SU-DHL-6 (cell line): ENCODE results near the gene SRGN.

Experiments used
- H2AFZ ChIP-seq: fragments of 200-600 bp; sonication (generic); 2 replicates; pipeline ENCODE4 v1.6.1; 2014; ENCODE audit warnings: low read depth, mild to moderate bottlenecking, moderate library complexity, mixed read lengths, antibody characterized with exemption, low read length; ENCODE audit not compliant: severe bottlenecking
- H3F3A ChIP-seq: fragments of 200-600 bp; shearing (Covaris generic); 2 replicates; pipeline ENCODE4 v1.6.0; 2016; ENCODE audit warnings: antibody characterized with exemption, mild to moderate bottlenecking; ENCODE audit not compliant: insufficient read depth
- H3K27ac ChIP-seq: fragments of 200-600 bp; sonication (generic); 2 replicates; pipeline ENCODE4 v1.5.1; 2016; ENCODE audit warnings: low read depth, mild to moderate bottlenecking, low read length, moderate library complexity, mixed read lengths
- H3K27me3 ChIP-seq: fragments of 200-600 bp; sonication (generic), shearing (Covaris generic); 2 replicates; pipeline ENCODE4 v1.6.0; 2014; ENCODE audit warnings: mild to moderate bottlenecking, low read length
- H3K36me3 ChIP-seq: fragments of 200-600 bp; sonication (generic); 2 replicates; pipeline ENCODE4 v1.6.1; 2014; ENCODE audit warnings: mild to moderate bottlenecking, low read length, mixed read lengths
- H3K4me2 ChIP-seq: fragments of 300-600, 200-600 bp; shearing (Covaris generic), sonication (generic); 2 replicates; pipeline ENCODE4 v1.6.0; 2014; ENCODE audit warnings: low read length, low read depth, mild to moderate bottlenecking; ENCODE audit not compliant: poor library complexity, severe bottlenecking
- H3K4me3 ChIP-seq: fragments of 200-600 bp; sonication (generic); 2 replicates; pipeline ENCODE4 v1.5.1; 2014; ENCODE audit warnings: antibody characterized with exemption, low read length, mild to moderate bottlenecking, mixed read lengths; ENCODE audit not compliant: insufficient read depth, poor library complexity, severe bottlenecking
- H3K79me2 ChIP-seq: fragments of 200-600 bp; sonication (generic); 2 replicates; pipeline ENCODE4 v1.6.1; 2014; ENCODE audit warnings: mild to moderate bottlenecking, low read length, moderate library complexity; ENCODE audit not compliant: insufficient read depth
- H3K9ac ChIP-seq: fragments of 200-600 bp; sonication (generic); 2 replicates; pipeline ENCODE4 v1.7.0; 2014; ENCODE audit warnings: mild to moderate bottlenecking, low read length
- H3K9me2 ChIP-seq: fragments of 200-600 bp; sonication (generic); replicated peaks from 2 replicates; pipeline ENCODE4 v1.6.1; 2014; ENCODE audit warnings: low read length; ENCODE audit not compliant: insufficient read depth
- H3K9me3 ChIP-seq: fragments of 200-600 bp; sonication (generic); 2 replicates; pipeline ENCODE4 v1.6.1; 2014; ENCODE audit warnings: low read length, mixed read lengths; ENCODE audit not compliant: insufficient read depth
- H4K20me1 ChIP-seq: fragments of 200-600 bp; sonication (generic); 2 replicates; pipeline ENCODE4 v1.6.1; 2014; ENCODE audit warnings: low read depth, mild to moderate bottlenecking, antibody characterized with exemption, low read length, moderate library complexity, mixed read lengths
- EZH2phosphoT487 ChIP-seq: fragments of 200-600 bp; sonication (generic), shearing (Covaris generic); conservative IDR thresholded peaks from 2 replicates; pipeline ENCODE4 v1.6.1; 2018; ENCODE audit warnings: mild to moderate bottlenecking, antibody characterized with exemption, low read length, moderate library complexity, mixed read lengths
- TF ChIP-seq, protein P1 (sequence below): fragments of 200-600 bp; sonication (generic); IDR thresholded peaks from one replicate; pipeline ENCODE4 v1.5.1; 2017; ENCODE audit warnings: antibody characterized with exemption, mild to moderate bottlenecking, low read length, moderate library complexity; ENCODE audit not compliant: insufficient read depth, poor library complexity, severe bottlenecking

SRGN gene

DNA sequence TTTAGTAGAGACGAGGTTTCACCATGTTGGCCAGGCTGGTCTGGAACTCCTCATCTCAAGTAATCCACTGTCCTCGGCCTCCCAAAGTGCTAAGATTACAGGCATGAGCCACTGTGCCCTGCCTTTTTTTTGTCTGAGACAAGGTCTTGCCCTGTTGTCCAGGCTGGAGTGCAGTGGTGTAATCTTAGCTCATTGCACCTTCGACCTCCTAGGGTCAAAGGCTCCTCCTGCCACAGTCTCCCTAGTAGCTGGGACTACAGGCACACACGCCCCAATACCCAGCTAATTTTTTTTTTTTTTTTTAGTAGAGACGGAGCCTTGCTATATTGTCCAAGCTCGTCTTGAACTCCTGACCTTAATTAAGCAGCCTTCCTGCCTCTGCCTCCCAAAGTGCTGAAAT is 65.3 kb downstream of the SRGN start:
- no peak overlapping the region for H3K27ac ChIP-seq
- H3K4me3 ChIP-seq, result no peak overlapping the region
- H2AFZ ChIP-seq, result no peak overlapping the region
- 0 out of 2 replicates have a peak, but pooled peaks cover 4% of the 10 kb centered on the region for H4K20me1 ChIP-seq
- no peak overlapping the region for H3K4me2 ChIP-seq
- no peaks in the 10 kb centered on the region for H3K9me3 ChIP-seq
- H3K36me3 ChIP-seq, result peaks cover 7% of the 10 kb centered on the region; the same call in 1 of the 2 replicates
- peaks cover 20% of the 10 kb centered on the region; the same call in 1 of the 2 replicates for H3K79me2 ChIP-seq
- H3K27me3 ChIP-seq, result no peaks in the 10 kb centered on the region
- H3K9me2 ChIP-seq, result no peaks in the 10 kb centered on the region
- H3K9ac ChIP-seq, result no peak overlapping the region
- no peak for TF ChIP-seq EZH2phosphoT487
- TF ChIP-seq, protein P1, sequence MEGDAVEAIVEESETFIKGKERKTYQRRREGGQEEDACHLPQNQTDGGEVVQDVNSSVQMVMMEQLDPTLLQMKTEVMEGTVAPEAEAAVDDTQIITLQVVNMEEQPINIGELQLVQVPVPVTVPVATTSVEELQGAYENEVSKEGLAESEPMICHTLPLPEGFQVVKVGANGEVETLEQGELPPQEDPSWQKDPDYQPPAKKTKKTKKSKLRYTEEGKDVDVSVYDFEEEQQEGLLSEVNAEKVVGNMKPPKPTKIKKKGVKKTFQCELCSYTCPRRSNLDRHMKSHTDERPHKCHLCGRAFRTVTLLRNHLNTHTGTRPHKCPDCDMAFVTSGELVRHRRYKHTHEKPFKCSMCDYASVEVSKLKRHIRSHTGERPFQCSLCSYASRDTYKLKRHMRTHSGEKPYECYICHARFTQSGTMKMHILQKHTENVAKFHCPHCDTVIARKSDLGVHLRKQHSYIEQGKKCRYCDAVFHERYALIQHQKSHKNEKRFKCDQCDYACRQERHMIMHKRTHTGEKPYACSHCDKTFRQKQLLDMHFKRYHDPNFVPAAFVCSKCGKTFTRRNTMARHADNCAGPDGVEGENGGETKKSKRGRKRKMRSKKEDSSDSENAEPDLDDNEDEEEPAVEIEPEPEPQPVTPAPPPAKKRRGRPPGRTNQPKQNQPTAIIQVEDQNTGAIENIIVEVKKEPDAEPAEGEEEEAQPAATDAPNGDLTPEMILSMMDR, result no peak
- H3F3A ChIP-seq, result peaks cover 3% of the 10 kb centered on the region; the same call in 1 of the 2 replicates
